Thyroid gland (tissue), 4 donors: ENCODE data around the gene NEK5. TPM values are rescaled to one million over a fixed set of nuclear protein-coding genes. Genes with fewer than 3 reads are reported as not detected.
"Not testable (repeated sequence)": the region's sequence is repeated elsewhere in the genome, so short reads cannot be mapped to it uniquely, and the experiment has no call there.

Experiments
- DNase-seq, 2 donors: peaks; one replicate each; pipeline ENCODE4 v3.0.0-alpha.2; 2019
- H3K27ac ChIP-seq, 3 donors: fragments of 200-600 bp; sonication (generic); 1 replicate in 2 of 3; 2 replicates in 1 of 3; pipeline ENCODE4 v1.5.1; 2016 to 2019; ENCODE audit warnings: mild to moderate bottlenecking in 1 of 3, moderate library complexity in 1 of 3
- H3K27me3 ChIP-seq: fragments of 200-600 bp; sonication (generic); one replicate; pipeline ENCODE4 v1.5.1; 2019
- H3K36me3 ChIP-seq, 2 donors: fragments of 200-600 bp; sonication (generic); one replicate each; pipeline ENCODE4 v1.5.1; 2016 to 2019
- H3K4me1 ChIP-seq, 2 donors: fragments of 200-600 bp; sonication (generic); one replicate each; pipeline ENCODE4 v1.5.1; 2017 to 2019
- H3K4me3 ChIP-seq, 3 donors: fragments of 200-600 bp; sonication (generic); replicated peaks in 1 of 3; 1 replicate in 2 of 3; 2 replicates in 1 of 3; pipeline ENCODE4 v1.5.1; 2016; ENCODE audit warnings: mild to moderate bottlenecking in 1 of 3
- H3K9me3 ChIP-seq: fragments of 200-600 bp; sonication (generic); one replicate; pipeline ENCODE4 v1.5.1; 2017
- POLR2A ChIP-seq, 2 donors: fragments of 450-650 bp; IDR thresholded peaks; one replicate each; pipeline ENCODE4 v1.6.1; 2017; ENCODE audit warnings: antibody characterized with exemption in 2 of 2, mild to moderate bottlenecking in 2 of 2, moderate library complexity in 1 of 2
- WGBS, 2 donors: methylation state at CpG; one replicate each; pipeline ENCODE4 v1.1.5; 2017; 5-methylcytosine and 5-hydroxymethylcytosine counted together
- intact Hi-C: fragments of 100-400 bp; cut with DNase I; formaldehyde crosslinking; loops from one replicate; pipeline ENCODE4 v1.15.1; 2023
- total RNA-seq, 4 donors: library from RNA; depleted of rRNA; stranded (reverse); fragments of >200 nt; gene quantifications; one replicate each; pipeline ENCODE4 v1.2.3, GENCODE V29; 2016
- TF ChIP-seq, protein P1 (sequence below), 6 experiments: fragments of 200-600 bp in 3 of 6; fragments of 450-650 bp in 3 of 6; sonication (generic) in 3 of 6; IDR thresholded peaks; one replicate each; pipeline ENCODE4 v1.5.1; 2016 to 2019; ENCODE audit warnings: antibody characterized with exemption in 6 of 6, mild to moderate bottlenecking in 2 of 6, inconsistent platforms in 1 of 6, moderate library complexity in 1 of 6

NEK5 gene
- total RNA-seq, 4 donors from 2014 or later = 0.13 to 0.73 (median 0.48) TPM

DNA sequence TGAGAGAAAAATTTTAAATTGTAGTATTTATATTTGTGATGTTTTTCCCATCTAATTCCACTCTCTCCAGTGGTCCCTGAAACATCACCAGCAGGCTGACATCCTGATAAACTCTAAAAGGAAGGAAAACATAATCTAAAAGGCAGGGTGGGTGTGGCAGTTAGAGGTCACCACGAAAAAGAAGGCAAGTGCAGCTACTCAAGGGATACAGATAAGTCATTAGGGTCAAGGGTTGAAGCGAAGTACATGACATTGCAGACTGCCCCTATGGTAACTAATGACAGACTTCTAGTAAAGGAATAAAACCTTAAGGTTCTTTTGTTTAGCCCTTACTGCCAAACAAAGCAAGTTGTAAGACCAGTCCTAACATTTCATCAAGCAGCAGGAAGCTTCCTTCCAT, 36.5 kb upstream of the NEK5 start:
- Histone ChIP-seq H3K4me3 (no peak overlapping the region), H3K36me3 (peaks cover 10 to 19% of the 10 kb centered on the region in 2 donors), H3K9me3 (no peaks in the 10 kb centered on the region), H3K27ac (no peak overlapping the region), H3K4me1 (no peaks in the 10 kb centered on the region), H3K27me3 (no peaks in the 10 kb centered on the region)
- TF ChIP-seq POLR2A (IDR thresholded peaks at IDR 0.05) = no peak
- TF ChIP-seq, protein P1, sequence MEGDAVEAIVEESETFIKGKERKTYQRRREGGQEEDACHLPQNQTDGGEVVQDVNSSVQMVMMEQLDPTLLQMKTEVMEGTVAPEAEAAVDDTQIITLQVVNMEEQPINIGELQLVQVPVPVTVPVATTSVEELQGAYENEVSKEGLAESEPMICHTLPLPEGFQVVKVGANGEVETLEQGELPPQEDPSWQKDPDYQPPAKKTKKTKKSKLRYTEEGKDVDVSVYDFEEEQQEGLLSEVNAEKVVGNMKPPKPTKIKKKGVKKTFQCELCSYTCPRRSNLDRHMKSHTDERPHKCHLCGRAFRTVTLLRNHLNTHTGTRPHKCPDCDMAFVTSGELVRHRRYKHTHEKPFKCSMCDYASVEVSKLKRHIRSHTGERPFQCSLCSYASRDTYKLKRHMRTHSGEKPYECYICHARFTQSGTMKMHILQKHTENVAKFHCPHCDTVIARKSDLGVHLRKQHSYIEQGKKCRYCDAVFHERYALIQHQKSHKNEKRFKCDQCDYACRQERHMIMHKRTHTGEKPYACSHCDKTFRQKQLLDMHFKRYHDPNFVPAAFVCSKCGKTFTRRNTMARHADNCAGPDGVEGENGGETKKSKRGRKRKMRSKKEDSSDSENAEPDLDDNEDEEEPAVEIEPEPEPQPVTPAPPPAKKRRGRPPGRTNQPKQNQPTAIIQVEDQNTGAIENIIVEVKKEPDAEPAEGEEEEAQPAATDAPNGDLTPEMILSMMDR (IDR thresholded peaks at IDR 0.05) = no peak
- intact Hi-C loops = no loop called here
- WGBS, 2 donors = 72 to 73% methylated on average over 2 of the region's 2 CpGs
- no peak for DNase-seq

DNA sequence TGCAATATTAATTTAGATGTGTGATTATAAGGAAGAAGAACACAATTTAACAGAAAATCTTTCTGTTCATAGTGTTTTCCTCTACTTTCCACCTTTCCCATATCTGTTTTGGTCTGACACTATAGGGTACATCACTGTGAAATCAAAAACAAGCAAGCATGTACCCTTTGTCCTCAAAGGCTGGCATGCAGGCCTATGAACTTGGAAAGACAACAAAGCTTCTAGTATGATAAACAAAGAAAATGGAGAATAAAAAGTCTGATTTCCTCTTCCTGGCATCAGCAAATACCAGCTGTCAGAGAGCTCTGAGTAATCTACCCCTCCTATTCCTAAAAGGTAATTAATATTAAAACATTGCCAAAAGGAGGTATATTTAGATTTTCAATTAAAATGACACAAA, 36.1 kb upstream of the NEK5 start:
- no peaks in the 10 kb centered on the region for H3K9me3 ChIP-seq
- no peak for TF ChIP-seq POLR2A (IDR thresholded peaks at IDR 0.05)
- TF ChIP-seq, protein P1 (IDR thresholded peaks at IDR 0.05) = no peak
- H3K27me3 ChIP-seq = no peaks in the 10 kb centered on the region
- peaks cover 9 to 15% of the 10 kb centered on the region in 2 donors for H3K36me3 ChIP-seq
- intact Hi-C loops = no loop called here
- no peak overlapping the region for H3K27ac ChIP-seq
- no peak for DNase-seq
- no peak overlapping the region for H3K4me3 ChIP-seq
- peaks cover 0 to 1% of the 10 kb centered on the region in 2 donors for H3K4me1 ChIP-seq

DNA sequence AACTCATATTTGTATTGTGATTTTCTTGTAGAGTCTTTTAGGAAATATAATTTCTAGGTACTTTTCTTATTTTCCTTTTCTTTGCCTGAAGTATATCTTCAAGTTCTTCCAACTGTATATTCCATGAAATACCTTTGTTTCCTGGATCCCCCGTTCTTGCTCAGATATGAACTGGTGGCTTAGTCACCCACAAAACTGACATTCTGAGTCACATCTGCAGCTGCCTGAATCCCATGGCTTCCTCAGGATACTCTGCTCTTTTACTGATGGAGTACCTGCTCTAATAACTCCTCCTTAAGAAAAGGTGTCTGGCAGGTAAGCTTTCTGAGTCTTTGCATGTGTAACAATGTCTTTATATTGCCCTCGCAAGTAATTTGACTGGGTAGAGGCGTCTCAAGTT, 35.0 kb upstream of the NEK5 start:
- H3K9me3 ChIP-seq, H3K27ac ChIP-seq, H3K27me3 ChIP-seq, H3K4me3 ChIP-seq, H3K36me3 ChIP-seq, intact Hi-C loops, H3K4me1 ChIP-seq, DNase-seq: not testable (repeated sequence)
- WGBS, 2 donors = 86 to 94% methylated on average over 3 of the region's 3 CpGs

DNA sequence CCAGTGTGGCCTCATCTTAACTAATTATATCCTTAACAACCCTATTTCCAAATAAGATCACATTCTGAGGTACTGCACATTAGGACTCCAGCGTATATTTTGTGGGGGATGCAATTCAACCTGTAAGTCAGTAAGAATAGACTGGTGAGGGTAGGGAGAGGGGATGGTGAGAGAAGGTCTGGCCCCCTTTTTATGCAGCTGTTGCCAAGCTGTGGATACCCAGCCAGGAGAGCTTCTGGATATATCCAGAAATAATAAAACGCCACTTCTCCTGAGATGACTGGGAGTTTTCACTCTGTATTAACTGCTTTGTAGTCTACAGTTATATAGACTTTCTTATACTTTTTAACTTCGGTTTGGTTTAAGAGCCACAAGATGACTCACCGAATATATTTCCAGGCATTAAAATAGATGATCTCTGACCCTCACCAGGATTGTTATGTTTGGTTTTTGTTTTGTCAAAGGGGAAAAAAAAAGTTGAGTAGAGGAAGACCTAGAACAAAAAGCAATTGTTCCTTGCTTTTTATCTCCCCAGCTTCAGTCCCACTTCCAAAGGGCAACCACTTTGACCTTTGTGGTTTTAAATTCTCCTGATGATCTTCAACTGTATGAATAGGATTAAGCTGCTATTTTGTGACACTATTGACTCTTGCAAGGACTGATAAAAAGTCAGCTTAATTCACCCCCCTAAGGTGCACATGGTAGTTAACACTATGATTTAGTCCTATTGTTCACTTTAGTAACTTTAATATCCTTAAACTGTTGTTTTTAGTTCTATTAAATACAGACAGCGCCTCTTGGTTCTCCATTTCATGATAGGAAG, 33.6 kb upstream of the NEK5 start:
- Histone ChIP-seq H3K36me3 (no peaks in the 10 kb centered on the region), H3K9me3 (no peaks in the 10 kb centered on the region), H3K27me3 (no peaks in the 10 kb centered on the region), H3K4me1 (peaks cover 2 to 5% of the 10 kb centered on the region in 2 donors), H3K27ac (no peak overlapping the region), H3K4me3 (no peak overlapping the region)
- 63 to 65% methylated on average over 5 of the region's 5 CpGs for WGBS, 2 donors
- TF ChIP-seq POLR2A (IDR thresholded peaks at IDR 0.05) = no peak
- TF ChIP-seq, protein P1 (IDR thresholded peaks at IDR 0.05) = no peak
- no peak for DNase-seq
- intact Hi-C loops = no loop called here

DNA sequence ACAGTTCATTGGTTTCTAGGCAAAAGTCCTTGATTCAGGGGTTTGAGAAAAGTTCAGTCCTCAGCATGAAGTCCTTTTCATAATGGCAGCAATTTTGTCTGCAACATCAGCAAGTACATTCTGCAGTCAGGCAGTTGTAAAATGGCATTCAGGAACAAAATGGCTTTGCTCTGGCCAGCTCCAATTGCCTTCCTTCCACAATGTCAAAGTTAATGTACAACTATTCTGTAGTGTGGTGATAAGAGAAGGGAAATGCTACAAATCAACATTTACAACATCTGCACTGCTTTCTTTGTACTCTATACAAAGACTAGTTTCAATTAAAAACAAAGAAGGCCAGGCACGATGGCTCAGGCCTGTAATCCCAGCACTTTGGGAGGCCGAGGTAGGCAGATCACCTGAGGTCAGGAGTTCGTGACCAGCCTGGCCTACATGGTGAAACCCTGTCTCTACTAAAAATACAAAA, 32.3 kb upstream of the NEK5 start:
- H3K4me3 ChIP-seq = no peak overlapping the region
- peaks cover 2 to 5% of the 10 kb centered on the region in 2 donors for H3K4me1 ChIP-seq
- TF ChIP-seq POLR2A (IDR thresholded peaks at IDR 0.05) = no peak
- TF ChIP-seq, protein P1 (IDR thresholded peaks at IDR 0.05) = no peak
- H3K9me3 ChIP-seq = no peaks in the 10 kb centered on the region
- no peak for DNase-seq
- no peak overlapping the region for H3K27ac ChIP-seq
- intact Hi-C loops = no loop called here
- 73 to 84% methylated on average over 3 of the region's 3 CpGs for WGBS, 2 donors
- H3K27me3 ChIP-seq = no peaks in the 10 kb centered on the region
- no peaks in the 10 kb centered on the region for H3K36me3 ChIP-seq
